OCI-LY1 (cell line): ENCODE results near the gene SHANK3.

Source experiments
- EZH2 ChIP-seq: fragments of 200-600 bp; sonication (generic), shearing (Covaris generic); IDR thresholded peaks from 2 replicates; pipeline ENCODE4 v1.8.0; 2017; ENCODE audit warnings: borderline replicate concordance, mixed run types, mild to moderate bottlenecking, antibody characterized with exemption, low read length, moderate library complexity, mixed read lengths
- TF ChIP-seq, protein P1 (sequence below): fragments of 200-600 bp; sonication (generic), shearing (Covaris generic); IDR thresholded peaks from 2 replicates; pipeline ENCODE4 v1.5.1; 2017; ENCODE audit warnings: mild to moderate bottlenecking, antibody characterized with exemption, low read length, moderate library complexity, mixed read lengths

DNA sequence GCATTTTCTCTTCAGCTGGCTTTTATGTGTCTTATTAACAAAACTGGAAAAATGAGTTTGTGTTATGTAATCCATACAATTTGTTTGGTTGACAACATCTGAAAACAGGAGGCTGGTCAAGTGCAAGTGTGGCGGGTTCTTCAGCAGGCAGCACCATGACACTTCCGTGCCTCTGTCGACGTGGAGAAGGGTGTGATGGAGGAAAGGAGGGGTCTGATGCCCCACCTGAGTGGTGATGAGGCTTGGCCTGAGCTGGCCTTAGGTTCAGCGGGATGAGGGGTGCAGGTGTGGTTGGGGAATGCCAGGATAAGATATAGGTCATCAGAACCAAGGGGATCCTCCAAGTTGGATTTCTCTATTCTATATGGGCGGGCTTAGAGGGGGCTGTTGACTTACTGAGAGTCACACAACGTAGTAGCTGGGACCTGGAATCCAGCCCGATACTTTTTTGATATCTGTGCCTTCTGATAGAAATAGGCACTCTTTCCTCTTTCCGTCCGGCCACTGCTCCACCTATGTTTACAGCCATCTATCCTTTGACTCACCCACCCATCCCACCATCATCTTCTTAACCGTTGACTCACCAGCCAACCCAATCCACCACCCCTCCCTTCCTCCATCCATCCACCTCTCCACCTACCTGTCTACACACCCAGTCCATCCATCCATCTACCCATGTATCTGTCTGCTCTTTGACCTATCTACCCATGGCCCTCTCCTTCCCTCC, 29.0 kb downstream of the SHANK3 start:
- no peak for TF ChIP-seq EZH2
- TF ChIP-seq, protein P1, sequence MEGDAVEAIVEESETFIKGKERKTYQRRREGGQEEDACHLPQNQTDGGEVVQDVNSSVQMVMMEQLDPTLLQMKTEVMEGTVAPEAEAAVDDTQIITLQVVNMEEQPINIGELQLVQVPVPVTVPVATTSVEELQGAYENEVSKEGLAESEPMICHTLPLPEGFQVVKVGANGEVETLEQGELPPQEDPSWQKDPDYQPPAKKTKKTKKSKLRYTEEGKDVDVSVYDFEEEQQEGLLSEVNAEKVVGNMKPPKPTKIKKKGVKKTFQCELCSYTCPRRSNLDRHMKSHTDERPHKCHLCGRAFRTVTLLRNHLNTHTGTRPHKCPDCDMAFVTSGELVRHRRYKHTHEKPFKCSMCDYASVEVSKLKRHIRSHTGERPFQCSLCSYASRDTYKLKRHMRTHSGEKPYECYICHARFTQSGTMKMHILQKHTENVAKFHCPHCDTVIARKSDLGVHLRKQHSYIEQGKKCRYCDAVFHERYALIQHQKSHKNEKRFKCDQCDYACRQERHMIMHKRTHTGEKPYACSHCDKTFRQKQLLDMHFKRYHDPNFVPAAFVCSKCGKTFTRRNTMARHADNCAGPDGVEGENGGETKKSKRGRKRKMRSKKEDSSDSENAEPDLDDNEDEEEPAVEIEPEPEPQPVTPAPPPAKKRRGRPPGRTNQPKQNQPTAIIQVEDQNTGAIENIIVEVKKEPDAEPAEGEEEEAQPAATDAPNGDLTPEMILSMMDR: no peak
